GM19043 (cell line): ENCODE measurements around the gene CHTF8.
A peak's percentile ranks its signal among the peaks of the same experiment; 100 is the strongest.
"Not testable (repeated sequence)": the region's sequence is repeated elsewhere in the genome, so short reads cannot be mapped to it uniquely, and the experiment has no call there.

Experiments
- ATAC-seq: cut with Tn5 transposase; IDR thresholded peaks from one replicate; pipeline ENCODE4 v1.9.1; 2021; ENCODE audit warnings: low read depth; ENCODE audit not compliant: unreplicated experiment

Gene CHTF8, protein sequence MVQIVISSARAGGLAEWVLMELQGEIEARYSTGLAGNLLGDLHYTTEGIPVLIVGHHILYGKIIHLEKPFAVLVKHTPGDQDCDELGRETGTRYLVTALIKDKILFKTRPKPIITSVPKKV

DNA sequence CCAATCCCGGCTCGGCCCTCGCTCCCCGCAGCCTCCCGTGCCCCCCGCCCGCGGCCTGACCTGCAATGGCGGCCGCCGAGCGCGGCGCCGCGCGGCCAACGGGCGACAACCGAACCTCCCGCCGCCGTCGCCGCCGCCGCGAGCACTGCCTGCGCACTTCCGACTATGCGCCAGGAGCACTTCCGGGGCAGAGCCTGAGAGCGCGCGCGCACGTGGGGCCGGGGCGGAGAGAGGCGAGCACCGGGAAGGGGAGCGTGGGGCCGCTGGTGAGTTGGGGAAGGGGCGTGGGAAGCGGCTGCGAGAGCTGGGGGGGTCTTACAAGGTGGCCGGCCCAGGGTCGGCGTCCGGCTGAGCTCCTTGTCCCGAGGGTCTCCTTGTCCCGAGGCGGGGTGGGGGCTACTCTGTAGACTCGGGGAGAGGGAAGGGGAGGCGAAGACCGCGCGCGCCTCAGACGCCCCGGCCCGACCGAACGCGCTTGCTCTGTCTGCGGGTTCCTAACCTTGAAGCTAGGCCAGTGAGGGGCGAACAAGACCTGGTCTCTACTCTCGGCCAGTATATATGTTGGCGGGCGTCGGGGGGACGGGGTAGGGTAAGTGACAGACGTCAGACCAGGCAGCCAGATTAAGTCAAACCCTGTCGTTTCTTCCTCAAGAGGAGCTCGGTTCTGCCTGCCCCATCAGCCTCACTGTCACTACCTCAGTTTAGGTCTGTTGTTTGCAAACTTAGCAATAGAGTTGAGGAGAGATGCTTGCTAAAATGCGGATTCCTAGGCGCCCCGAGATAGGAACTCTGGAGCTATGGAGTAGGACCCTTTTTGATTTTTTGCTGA is at the start of gene CHTF8, which contains the start of gene UTP4:
Gene CHTF8 (minus strand): TSS at position 165 of the 829 bp plus-strand sequence. CDS start 11,130 bp downstream, outside the sequence.
Gene UTP4 (plus strand): TSS at position 226 of the 829 bp plus-strand sequence. CDS start 811 bp downstream, outside the sequence.
- peak; percentile 92 for ATAC-seq

DNA sequence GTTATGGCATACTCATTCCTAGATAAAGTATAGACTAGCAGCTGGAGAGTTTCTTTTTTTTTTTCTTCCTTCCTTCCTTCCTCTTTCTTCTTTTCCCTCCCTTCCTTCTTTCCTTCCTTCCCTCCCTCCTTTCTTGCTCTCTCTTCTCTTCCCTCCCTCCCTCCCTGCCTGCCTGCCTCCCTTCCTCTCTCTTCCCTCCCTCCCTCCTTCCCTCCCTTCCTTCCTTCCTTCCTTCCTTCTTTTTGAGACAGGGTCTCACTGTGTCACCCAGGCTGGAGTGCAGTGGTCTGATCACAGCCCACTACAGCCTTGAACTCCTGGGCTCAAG is 47.6 kb upstream of the CHTF8 start:
- no peak for ATAC-seq

DNA sequence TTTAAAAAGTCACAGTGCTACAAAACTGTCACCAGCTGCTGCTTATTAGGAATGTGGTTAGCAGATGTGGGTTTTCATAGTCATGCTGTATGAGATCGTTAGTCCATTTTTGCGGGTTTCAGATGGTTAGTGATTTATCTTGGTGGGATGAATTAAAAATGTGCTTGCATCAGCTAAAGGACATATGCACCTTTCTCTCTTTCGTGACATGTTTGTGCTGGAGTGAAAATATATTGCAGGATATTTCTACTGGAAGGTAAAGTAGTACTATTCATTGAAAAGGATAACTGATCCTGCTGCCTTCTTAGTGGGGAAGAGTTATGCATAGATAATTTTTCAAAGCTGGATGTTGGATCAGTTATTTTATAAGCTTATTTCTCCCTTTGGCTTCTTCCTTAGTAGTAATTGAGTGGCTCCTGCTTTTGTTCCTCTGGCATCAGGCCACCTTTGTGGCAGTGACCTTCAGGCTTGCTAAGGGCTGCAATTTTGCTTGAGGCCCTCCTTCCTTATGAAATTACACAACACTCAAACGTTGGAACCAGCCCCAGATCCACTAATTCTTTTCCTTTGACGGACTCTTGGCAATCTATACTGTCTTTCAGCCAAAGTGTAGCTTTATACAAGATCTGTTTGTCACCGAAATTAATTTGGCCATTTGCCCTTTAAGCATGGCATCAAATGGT is 47.1 kb upstream of the CHTF8 start:
- ATAC-seq, result no peak

DNA sequence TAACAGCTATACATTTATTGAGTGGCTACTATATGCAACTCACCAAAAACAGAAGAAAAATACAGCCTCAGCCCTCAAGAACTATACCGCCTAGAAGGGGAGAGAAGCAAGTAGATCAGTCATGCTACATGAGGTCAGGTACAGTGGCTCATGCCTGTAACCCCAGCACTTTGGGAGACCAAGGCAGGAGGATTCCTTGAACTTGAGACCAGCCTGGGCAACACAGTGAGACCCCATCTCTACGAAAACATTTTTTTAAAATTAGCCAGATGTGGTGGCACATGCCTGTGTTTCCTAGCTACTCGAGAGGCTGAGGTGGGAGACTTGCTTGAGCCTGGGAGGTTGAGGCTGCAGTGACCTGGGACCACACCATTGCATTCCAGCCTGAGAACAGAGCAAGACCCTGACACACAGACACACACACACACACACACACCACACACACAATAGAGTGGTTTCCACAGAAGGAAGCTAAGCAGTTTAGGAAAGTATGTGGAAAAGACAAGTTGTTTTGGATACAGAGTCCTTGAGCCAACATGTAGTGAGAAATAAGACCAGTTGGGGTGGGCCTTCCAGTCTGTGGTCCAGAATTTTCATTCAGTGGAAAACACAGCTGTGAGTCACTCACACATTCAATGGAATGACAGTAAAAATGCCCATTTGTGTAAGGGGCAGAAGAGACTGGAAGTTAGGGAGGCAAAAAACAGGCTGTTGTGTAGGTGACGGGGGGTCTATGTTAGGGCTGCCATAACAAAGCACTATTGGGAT is 43.8 kb upstream of the CHTF8 start:
- ATAC-seq, result no peak

DNA sequence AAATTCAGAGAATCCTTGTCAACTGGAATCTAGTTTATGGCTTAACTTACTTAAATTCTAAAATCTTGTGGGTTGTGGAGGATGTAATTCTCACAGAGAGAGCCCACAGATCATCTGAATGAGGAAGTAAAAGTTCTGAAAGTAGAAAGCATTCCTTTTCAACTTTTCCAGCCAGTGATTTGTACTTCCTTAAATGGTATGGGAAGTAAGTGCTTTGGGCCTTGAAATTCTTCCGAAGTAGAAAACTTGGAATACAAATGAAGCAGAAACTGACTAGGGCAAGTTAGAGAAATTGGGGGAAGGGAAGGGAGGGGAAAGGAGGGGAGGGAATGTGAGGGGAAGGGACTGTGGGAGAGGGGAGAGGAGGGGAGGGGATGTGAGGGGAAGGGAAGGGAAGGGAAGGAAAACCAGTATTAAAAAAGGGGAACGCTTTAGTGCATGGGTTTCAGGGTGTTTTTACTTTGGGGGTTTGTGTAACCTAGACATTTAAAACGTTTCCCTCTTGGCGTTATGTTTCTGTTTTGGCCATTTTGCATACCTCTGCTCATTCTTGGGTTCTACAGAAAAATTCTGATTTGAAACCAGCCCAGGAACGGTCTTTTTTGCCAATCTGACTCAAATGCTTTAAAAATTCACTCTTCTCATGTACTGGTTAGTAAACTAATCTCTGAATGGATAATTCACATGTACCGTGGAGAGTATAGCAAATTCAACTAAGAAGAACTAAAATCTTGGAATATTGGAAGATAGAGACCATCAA is 39.1 kb upstream of the CHTF8 start:
- no peak for ATAC-seq

DNA sequence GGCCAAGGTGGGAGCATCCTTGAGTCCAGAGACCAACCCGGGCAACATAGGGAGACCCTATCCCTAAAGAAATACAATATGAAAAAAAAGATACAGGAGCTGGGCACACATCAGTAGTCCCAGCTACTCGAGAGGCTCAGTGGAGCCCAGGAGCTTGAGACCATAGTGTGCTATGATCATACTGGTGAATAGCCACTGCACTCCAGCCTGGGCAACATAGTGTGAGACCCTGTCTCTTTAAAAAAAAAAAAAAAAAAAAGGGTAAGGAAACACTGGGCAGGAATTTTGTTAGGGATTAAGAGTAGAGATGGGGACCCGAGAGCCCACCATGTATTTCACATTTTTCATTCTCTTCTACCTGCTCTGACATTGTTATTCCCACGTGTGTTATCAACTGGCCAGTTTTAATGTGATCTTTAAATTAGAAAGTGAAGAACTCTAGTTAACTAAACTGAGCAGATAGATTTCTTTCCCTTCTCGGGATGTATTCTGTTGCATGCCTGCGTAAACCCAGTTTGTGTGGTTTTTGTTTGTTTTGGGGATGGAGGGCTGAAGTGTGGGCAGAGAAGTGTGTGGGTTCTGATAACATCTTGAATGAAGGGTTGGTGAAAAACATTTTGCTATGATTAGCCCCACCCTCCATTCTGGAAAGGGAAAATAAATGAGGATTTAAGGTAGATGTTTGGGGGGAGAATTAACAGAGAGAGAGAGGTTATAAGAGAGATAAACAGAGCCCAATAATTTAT is 37.4 kb upstream of the CHTF8 start:
- ATAC-seq, result no peak

DNA sequence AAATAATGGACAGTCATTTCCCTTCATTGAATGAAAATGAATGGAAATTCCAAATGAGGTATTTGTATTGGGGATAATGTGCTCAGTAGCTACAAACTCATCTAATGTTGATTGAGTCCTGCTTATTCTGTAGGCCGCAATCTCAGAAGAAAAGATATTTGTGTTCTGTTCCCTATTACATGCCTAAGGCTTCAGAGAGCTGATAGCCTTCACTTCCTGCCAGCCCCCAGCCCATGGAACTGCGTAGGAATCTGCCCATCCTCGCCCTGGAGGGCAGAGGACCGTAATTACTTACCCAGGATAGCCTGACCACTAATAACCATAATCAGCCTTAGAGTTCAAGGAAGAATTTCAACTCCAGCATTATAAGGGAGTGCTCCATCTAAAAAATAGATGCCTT is 36.7 kb upstream of the CHTF8 start:
- ATAC-seq, result no peak

DNA sequence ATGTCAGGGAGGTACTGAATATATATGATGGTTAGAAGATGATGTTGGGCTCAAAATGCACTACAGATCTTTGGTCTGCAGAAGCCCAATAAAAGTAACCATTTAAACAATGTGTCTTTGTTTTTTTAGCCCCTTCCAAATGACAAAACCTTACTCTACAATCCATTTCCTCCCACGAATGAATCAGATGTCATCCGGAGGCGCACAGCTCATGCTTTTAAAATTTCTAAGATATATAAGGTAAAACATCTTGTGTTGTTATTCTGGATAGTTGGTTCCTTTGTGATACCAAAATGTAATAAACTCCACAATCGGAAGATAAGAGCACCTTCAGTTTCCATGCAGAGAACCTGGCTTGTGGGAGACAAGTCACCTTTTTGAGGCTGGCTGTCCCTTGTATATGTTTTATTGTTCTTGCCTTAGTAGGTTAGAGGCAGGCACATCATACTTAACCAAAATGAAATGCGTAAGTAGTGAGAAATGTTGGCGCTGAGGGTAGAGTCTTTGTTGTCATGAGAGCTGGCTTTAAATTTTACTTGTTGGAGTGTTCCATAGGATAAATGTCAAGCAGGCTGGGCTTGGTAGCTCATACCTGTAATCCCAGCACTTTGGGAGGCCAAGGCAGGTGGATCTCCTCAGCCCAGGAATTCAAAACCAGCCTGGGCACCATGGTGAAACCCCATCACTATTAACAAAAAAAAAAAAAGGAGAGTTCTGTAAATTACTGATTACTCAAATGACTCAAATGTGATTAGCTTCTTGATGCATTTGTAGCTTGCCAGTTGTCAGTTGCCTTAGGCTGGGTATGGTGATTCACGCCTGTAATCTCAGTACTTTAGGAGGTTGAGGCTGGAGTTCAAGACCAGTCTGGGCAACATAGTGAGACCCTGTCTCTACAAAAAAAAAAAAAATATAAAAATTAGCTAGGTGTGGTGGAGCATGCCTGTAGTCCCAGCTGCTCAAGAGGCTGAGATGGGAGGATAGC is 34.9 kb upstream of the CHTF8 start:
- ATAC-seq, result no peak

DNA sequence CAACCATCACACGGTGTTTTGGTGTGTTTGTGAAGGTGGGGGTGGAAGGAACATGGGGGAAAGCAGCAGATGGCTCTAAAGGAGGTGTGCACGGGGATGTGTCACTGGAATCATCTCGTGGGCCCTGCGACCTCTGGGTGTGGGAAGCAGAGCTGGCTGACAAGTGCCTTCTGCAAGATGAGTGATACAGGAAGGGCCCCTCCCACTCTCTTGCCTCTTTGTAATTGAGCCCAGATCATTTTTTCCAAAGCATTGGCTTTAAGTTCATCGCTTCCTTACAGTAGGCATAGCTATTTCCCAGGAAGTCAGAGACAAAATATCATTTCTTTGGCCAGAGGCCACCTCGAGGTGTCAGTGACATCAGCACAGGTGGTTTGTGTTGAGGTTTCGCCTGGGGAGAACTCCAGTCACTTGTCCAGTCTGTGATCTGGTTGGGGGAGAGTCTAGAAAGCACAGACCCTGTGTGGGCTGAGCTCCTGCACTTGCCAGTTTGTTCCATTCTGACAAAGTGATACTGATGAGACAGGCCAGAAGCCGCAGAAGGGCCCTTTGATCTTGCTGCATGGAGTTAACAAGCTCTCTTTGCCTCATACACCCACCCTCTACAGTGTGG is 33.9 kb upstream of the CHTF8 start:
- no peak for ATAC-seq

DNA sequence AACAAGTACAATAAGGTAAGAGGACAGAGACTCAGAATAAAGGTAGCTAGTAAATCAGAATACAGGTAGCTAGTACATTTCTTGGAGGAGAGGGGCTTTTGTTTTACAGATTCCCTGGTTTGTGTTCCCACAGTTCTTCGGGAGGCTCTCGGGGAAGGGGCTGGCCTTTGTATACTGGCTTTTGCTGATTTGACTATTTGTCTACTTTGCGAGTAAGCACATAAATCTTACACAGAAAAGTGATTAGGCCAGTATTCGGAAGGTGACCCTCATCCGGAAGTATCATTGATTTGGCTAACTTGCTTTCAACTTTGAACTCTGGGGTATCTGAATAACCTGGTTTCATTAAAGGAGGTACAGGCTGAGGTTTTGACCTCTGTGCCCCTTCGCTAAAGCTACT is 33.2 kb upstream of the CHTF8 start:
- ATAC-seq, result no peak

DNA sequence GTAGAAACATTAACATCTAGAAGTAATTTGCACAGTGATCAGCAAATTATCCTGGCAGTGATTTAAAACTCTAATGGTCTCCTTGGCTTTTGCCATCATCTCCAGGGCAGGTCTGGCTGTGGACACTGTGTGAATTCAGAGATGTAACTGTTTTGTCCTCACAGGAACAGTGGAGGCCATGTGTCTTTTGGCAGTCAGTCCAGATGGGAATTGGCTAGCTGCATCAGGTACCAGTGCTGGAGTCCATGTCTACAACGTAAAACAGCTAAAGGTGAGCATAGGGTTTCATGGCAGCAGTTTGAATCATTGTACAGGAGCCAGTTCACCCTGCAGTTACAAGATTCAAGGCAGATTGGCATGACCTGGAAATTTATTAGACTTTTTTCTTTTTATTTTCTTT is 27.8 kb upstream of the CHTF8 start:
- ATAC-seq, result no peak

DNA sequence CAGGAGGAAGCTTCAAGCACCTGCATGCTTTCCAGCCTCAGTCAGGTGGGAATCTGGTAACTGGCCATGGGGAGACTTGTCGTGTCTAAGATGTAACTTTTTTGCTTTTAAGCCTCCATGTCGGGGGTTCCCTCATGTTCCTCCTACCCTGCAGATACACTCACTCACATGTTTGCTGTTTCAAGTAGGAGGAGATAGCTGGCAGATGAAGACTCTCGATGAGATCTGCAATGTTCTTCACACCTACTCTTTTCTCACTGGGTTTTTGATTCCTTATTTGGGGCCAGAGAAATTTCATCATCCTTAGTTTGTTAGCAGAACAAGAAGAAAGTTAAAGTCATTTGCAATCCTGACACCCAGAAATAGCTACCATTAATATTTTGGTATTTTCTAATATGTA is 24.8 kb upstream of the CHTF8 start:
- ATAC-seq, result no peak

DNA sequence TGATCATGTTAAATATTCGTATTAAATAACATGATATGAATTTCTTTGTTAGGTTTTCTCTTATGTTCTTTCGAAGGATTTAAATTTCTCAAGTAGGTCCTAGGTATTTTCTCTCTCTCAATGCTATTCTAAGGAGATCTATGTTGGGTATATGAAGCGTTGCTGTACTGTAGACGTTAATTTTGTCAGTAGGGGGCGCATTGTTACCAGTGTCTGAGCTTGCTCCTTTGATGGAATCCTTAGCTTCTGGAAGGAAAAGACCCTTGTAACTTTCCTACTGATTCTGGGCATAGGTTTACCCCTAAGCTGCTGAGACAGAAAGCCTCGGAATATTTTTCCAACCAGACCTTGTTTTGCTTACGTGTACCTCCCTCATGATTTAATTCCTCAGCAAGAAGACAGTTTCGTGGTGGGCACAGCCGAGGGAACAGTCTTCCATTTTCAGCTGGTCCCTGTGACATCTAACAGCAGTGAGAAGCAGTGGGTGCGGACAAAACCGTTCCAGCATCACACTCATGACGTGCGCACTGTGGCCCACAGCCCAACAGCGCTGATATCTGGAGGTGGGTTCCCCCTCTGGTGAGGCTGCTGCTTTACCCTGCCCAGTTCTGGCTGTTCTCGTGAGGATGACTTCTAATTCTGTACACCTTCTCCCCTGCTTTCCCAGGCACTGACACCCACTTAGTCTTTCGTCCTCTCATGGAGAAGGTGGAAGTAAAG is 17.9 kb upstream of the CHTF8 start:
- ATAC-seq, result no peak

DNA sequence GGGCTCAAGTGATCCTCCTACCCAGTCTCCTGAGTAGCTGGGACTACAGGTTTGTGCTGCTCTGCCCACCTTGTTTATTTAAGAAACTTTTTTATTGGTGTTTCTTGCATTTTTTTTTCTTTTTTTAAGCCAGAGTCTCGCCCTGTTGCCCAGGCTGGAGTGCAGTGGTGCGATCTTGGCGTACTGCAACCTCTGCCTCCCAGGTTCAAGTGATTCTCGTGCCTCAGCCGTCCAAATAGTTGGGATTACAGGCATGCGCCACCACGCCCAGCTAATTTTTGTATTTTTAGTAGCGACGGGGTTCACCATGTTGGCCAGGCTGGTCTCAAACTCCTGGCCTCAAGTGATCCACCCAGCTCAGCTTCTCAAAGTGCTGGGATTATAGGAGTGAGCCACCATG is 17.2 kb upstream of the CHTF8 start:
- not testable (repeated sequence) for ATAC-seq

DNA sequence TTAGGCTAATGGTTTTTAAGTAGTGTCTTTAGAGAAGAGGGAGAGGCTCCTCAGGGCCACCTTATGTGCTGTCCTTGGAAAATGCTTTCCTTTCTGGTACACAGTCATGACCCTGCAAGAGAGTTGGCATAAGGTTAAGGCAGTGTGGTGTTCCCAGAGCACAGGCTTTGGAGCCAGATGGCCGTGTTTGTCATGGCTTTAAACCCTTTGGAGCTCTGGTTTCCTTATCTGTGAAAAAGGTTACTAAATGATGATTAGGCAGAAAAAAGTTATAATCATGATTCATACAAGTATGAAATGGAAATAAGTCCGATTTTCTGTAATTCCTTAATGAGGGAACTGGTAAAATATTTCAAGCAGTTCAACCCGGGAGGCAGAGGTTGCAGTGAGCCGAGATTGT is 13.3 kb upstream of the CHTF8 start:
- ATAC-seq, result no peak

DNA sequence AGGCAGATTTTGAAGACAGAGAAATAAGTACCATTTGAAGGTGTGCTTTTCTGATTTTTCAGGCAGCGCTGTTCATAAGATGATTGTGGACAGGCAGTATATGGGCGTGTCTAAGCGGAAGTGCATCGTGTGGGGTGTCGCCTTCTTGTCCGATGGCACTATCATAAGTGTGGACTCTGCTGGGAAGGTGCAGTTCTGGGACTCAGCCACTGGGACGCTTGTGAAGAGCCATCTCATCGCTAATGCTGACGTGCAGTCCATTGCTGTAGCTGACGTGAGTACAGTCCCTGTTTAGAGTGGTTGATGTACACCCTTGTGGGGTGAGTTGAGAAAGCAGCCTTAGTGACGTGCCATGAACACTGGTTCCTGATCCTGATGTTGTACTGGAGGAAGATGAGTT is 10.7 kb upstream of the CHTF8 start:
- no peak for ATAC-seq

DNA sequence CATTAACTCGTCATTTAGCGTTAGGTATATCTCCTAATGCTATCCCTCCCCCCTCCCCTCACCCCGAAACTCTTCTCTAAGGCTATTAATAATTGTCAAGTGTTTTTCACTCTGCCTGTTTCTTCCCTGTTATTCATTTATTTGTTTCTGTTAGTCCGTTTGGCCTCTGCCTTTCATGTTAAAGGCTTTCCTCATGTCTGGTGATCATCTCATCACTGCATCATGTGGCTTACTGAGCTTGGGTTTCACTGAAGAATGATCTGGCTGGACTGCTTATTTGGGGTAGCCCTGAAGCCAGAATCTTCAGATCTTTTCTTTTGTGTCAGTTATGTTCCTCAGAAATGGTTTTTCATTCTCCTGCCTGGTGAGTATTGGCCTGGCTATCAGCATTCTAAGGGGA is 9.5 kb upstream of the CHTF8 start:
- ATAC-seq, result no peak
